K562 (cell line): ENCODE measurements around the gene MALRD1.

ENCODE experiments used
- BRD9 ChIP-seq: fragments of 450-650 bp; IDR thresholded peaks from 2 replicates; pipeline ENCODE4 v1.6.1; 2018; ENCODE audit warnings: low read depth; ENCODE audit not compliant: partially characterized antibody
- FOS ChIP-seq: IDR thresholded peaks from 3 replicates; pipeline ENCODE4 v1.6.1; 2011; ENCODE audit not compliant: insufficient read length; ENCODE audit errors: extremely low read depth
- STAG1 ChIP-seq: sonication (generic); formaldehyde crosslinking; IDR thresholded peaks from 2 replicates; pipeline ENCODE4 v1.5.0; 2020; ENCODE audit warnings: missing genetic modification reagents, borderline replicate concordance
- TEAD4 ChIP-seq, 2 experiments: sonication (generic) in 1 of 2; formaldehyde crosslinking in 1 of 2; IDR thresholded peaks; 2 replicates each; pipeline versions ENCODE4 v1.6.1 to v1.8.0; 2012 to 2022; ENCODE audit warnings: borderline replicate concordance in 1 of 2, inconsistent platforms in 1 of 2, low read length in 1 of 2, mild to moderate bottlenecking in 1 of 2, missing genetic modification reagents in 1 of 2

DNA sequence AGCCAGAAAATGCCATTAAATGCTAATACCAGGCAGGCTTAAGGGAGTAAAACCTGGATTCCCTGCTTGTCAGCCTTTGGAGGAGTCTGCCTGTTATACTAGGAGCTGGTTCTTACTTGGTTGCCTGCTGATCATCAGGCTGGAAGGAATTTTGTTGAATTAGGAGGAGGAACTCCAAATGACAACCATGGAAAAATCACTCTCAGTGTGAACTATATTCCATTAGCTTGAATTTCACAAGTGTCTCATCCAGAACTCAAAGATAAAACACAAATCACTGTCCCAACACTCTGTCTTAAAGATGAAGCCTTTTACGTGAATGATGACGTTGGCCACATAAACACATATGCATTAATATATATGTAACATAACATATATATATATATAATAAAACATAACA is 528.8 kb downstream of the MALRD1 start:
- no peak for TF ChIP-seq FOS
- no peak for TF ChIP-seq STAG1 (CRISPR knock-in tag)
- no peak for TF ChIP-seq TEAD4 (IDR thresholded peaks at IDR 0.05; ENCODE audit: low read length)
- no peak for TF ChIP-seq TEAD4 (CRISPR knock-in tag; IDR thresholded peaks at IDR 0.05; ENCODE audit: borderline replicate concordance)
- TF ChIP-seq BRD9: no peak
